HL-60 (cell line): ENCODE measurements around the gene ACTL6B.
A peak's percentile ranks its signal among the peaks of the same experiment; 100 is the strongest.
"Not testable (repeated sequence)": the region's sequence is repeated elsewhere in the genome, so short reads cannot be mapped to it uniquely, and the experiment has no call there.

Experiments used
- DNase-seq, 2 experiments: peaks; one replicate each; pipeline ENCODE4 v3.0.0-alpha.2; 2010 to 2020; ENCODE audit warnings: low read depth in 1 of 2, low spot score in 1 of 2
- H3K27ac ChIP-seq: fragments of 250-450 bp; sonication (Bioruptor Pico); replicated peaks from 2 replicates; pipeline ENCODE4 v1.5.1; 2020; ENCODE audit warnings: mild to moderate bottlenecking, moderate library complexity
- H3K27me3 ChIP-seq: fragments of 250-450 bp; sonication (Bioruptor Pico); 2 replicates; pipeline ENCODE4 v1.5.1; 2021; ENCODE audit warnings: mild to moderate bottlenecking, moderate library complexity; ENCODE audit not compliant: insufficient read depth, poor library complexity, severe bottlenecking
- H3K4me3 ChIP-seq: replicated peaks from 2 replicates; pipeline ENCODE4 v1.5.1; 2011; ENCODE audit warnings: mild to moderate bottlenecking, control low read depth, low read length; ENCODE audit not compliant: insufficient read depth
- CTCF ChIP-seq: IDR thresholded peaks from one replicate; pipeline ENCODE4 v1.5.1; 2011; ENCODE audit warnings: low read length, control low read depth, inconsistent platforms; ENCODE audit not compliant: insufficient read depth
- GABPA ChIP-seq: IDR thresholded peaks from 2 replicates; pipeline ENCODE4 v1.6.1; 2012; ENCODE audit warnings: low read depth
- POLR2AphosphoS5 ChIP-seq: IDR thresholded peaks from 2 replicates; pipeline ENCODE4 v1.6.1; 2012; ENCODE audit warnings: low read depth
- REST ChIP-seq: IDR thresholded peaks from 2 replicates; pipeline ENCODE4 v1.6.1; 2012; ENCODE audit warnings: low read depth; ENCODE audit not compliant: insufficient replicate concordance
- SPI1 ChIP-seq: IDR thresholded peaks from 2 replicates; pipeline ENCODE4 v1.6.1; 2012; ENCODE audit warnings: low read depth, mild to moderate bottlenecking, borderline replicate concordance
- long read RNA-seq: library from polyadenylated mRNA; unstranded; transcript quantifications from one replicate; pipeline ENCODE4 v2.0.0, GENCODE V29; 2020

Gene ACTL6B
- long read RNA-seq, result 0 reads

GRCh38 chr7:100655908-100656674 lies at the start of gene ACTL6B:
Gene ACTL6B, minus strand, starts transcription at chr7:100656448. Its CDS starts 94 bp downstream, at chr7:100656354.
- TF ChIP-seq REST (peak; percentile 98), POLR2AphosphoS5 (no peak)
- Histone ChIP-seq H3K27ac (no peak within 1 kb of the TSS), H3K27me3 (peaks cover 18% of the 10 kb centered on the region), H3K4me3 (no peak within 1 kb of the TSS)
- DNase-seq, result no peak

- Histone ChIP-seq H3K4me3 (peak overlapping the region; percentile 83), H3K27me3 (no peaks in the 10 kb centered on the region), H3K27ac (peak overlapping the region; percentile 89)
- TF ChIP-seq GABPA (no peak), CTCF (peak; percentile 81), POLR2AphosphoS5 (no peak; the same call in 1 of the 2 replicates), REST (no peak)
- peak in 1 of 2 experiments; percentile 75 for DNase-seq
Observed at GRCh38 chr7:100705320-100705752, 49.1 kb upstream of the ACTL6B start.

GRCh38 chr7:100701089-100701488 lies 44.8 kb upstream of the ACTL6B start:
- not testable (repeated sequence) for H3K27ac ChIP-seq, H3K4me3 ChIP-seq, DNase-seq, H3K27me3 ChIP-seq

- no peak overlapping the region for H3K4me3 ChIP-seq
- H3K27ac ChIP-seq, result no peak overlapping the region
- H3K27me3 ChIP-seq, result peaks cover 5% of the 10 kb centered on the region
- TF ChIP-seq CTCF (no peak), SPI1 (no peak)
- no peak for DNase-seq
Observed at GRCh38 chr7:100699018-100699417, 42.8 kb upstream of the ACTL6B start.

- DNase-seq, result no peak
- Histone ChIP-seq H3K4me3 (no peak overlapping the region), H3K27ac (no peak overlapping the region), H3K27me3 (peaks cover 5% of the 10 kb centered on the region)
- no peak for TF ChIP-seq GABPA
- TF ChIP-seq CTCF, result no peak
- no peak for TF ChIP-seq SPI1
- no peak for TF ChIP-seq POLR2AphosphoS5
Observed at GRCh38 chr7:100696123-100696521, 39.9 kb upstream of the ACTL6B start.
